ENCODE results near the gene SCAF4.
"Not testable (repeated sequence)": the region's sequence is repeated elsewhere in the genome, so short reads cannot be mapped to it uniquely, and the experiment has no call there.

The SCAF4 gene

GRCh38 chr21:31631881-31632280, 100.0 kb downstream of the SCAF4 start:
- not testable (repeated sequence) for DNase-seq

- DNase-seq = no peak
Measured at GRCh38 chr21:31629972-31630711, 101.8 kb downstream of the SCAF4 start.

GRCh38 chr21:31624961-31625491, 106.9 kb downstream of the SCAF4 start:
- DNase-seq = no peak

- DNase-seq = no peak
Measured at GRCh38 chr21:31624181-31624580, 107.7 kb downstream of the SCAF4 start.

GRCh38 chr21:31623664-31624063, 108.3 kb downstream of the SCAF4 start:
- no peak for DNase-seq

- no peak for DNase-seq
Measured at GRCh38 chr21:31622397-31622796, 109.5 kb downstream of the SCAF4 start.

All from activated CD4-positive, alpha-beta T cell treated with anti-CD3 and anti-CD28 coated beads, Interleukin-2, amount 50 U/mL, for 1 hour (primary cell).